ENCODE measurements around the gene DNAH2.

- TF ChIP-seq CTCF (IDR thresholded peaks at IDR 0.05; ENCODE audit: extremely low read depth in 1 of 2, insufficient read depth in 1 of 2, low read depth in 1 of 2, low read length in 2 of 2) (no peak), POLR2A (IDR thresholded peaks at IDR 0.05; ENCODE audit: low read depth, low read length) (no peak), EZH2 (IDR thresholded peaks at IDR 0.05; ENCODE audit: borderline replicate concordance, low read depth, low read length, severe bottlenecking) (no peak), JUN (IDR thresholded peaks at IDR 0.05; ENCODE audit: borderline replicate concordance, insufficient read depth, insufficient read length, low read depth) (no peak), POLR2AphosphoS5 (IDR thresholded peaks at IDR 0.05; ENCODE audit: insufficient read depth, low read depth, low read length) (no peak)
These were observed 50.0 kb downstream of the DNAH2 start for GRCh38 chr17:7767405-7768021.
